ENCODE data around the gene LRFN3.

- TF ChIP-seq, protein P1, sequence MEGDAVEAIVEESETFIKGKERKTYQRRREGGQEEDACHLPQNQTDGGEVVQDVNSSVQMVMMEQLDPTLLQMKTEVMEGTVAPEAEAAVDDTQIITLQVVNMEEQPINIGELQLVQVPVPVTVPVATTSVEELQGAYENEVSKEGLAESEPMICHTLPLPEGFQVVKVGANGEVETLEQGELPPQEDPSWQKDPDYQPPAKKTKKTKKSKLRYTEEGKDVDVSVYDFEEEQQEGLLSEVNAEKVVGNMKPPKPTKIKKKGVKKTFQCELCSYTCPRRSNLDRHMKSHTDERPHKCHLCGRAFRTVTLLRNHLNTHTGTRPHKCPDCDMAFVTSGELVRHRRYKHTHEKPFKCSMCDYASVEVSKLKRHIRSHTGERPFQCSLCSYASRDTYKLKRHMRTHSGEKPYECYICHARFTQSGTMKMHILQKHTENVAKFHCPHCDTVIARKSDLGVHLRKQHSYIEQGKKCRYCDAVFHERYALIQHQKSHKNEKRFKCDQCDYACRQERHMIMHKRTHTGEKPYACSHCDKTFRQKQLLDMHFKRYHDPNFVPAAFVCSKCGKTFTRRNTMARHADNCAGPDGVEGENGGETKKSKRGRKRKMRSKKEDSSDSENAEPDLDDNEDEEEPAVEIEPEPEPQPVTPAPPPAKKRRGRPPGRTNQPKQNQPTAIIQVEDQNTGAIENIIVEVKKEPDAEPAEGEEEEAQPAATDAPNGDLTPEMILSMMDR (IDR thresholded peaks at IDR 0.05), result no peak
- no peak for TF ChIP-seq EZH2 (IDR thresholded peaks at IDR 0.05; ENCODE audit: borderline replicate concordance, insufficient read depth, low read depth, low read length, poor library complexity, severe bottlenecking)
Measured at GRCh38 chr19:35919306-35919705, 16.9 kb upstream of the LRFN3 start.
